HG02798 (cell line): ENCODE results near the gene GTF2H2.
"Not testable (repeated sequence)": the region's sequence is repeated elsewhere in the genome, so short reads cannot be mapped to it uniquely, and the experiment has no call there.

ENCODE experiments used
- ATAC-seq: cut with Tn5 transposase; IDR thresholded peaks from one replicate; pipeline ENCODE4 v1.9.1; 2021; ENCODE audit warnings: mild to moderate bottlenecking; ENCODE audit not compliant: unreplicated experiment, poor library complexity

The GTF2H2 gene

GRCh38 chr5:71014176-71014575 lies 53.3 kb downstream of the GTF2H2 start:
- ATAC-seq, result no peak

- no peak for ATAC-seq
Measured at GRCh38 chr5:71013575-71013974, 53.9 kb downstream of the GTF2H2 start.

- ATAC-seq, result no peak
Measured at GRCh38 chr5:71011194-71011792, 56.2 kb downstream of the GTF2H2 start.

- not testable (repeated sequence) for ATAC-seq
Measured at GRCh38 chr5:71006983-71007382, 60.5 kb downstream of the GTF2H2 start.
